Endodermal cell (in vitro differentiated cells): ENCODE results near the gene UTP11. TPM values are rescaled to one million over a fixed set of nuclear protein-coding genes. Genes with fewer than 3 reads are reported as not detected.

Source experiments
- DNase-seq: peaks from one replicate; pipeline ENCODE4 v3.0.0-alpha.2; 2017
- H3K27ac ChIP-seq: 2 replicates; pipeline ENCODE4 v1.5.1; 2013; ENCODE audit warnings: mild to moderate bottlenecking, low read depth, low read length, moderate library complexity
- H3K27me3 ChIP-seq: 2 replicates; pipeline ENCODE4 v1.6.1; 2013; ENCODE audit warnings: mild to moderate bottlenecking, low read length, moderate library complexity; ENCODE audit not compliant: insufficient read depth, control insufficient read depth, poor library complexity, severe bottlenecking
- H3K36me3 ChIP-seq: 2 replicates; pipeline ENCODE4 v1.7.0; 2013; ENCODE audit warnings: mild to moderate bottlenecking, low read length, moderate library complexity; ENCODE audit not compliant: control insufficient read depth, insufficient read depth
- H3K4me1 ChIP-seq: one replicate; pipeline ENCODE4 v1.7.0; 2013; ENCODE audit warnings: low read length; ENCODE audit not compliant: control insufficient read depth, insufficient read depth
- H3K4me3 ChIP-seq: 2 replicates; pipeline ENCODE4 v1.5.1; 2013; ENCODE audit warnings: mild to moderate bottlenecking, low read length, moderate library complexity
- H3K9ac ChIP-seq: 2 replicates; pipeline ENCODE4 v1.6.1; 2013; ENCODE audit warnings: mild to moderate bottlenecking, low read length, moderate library complexity; ENCODE audit not compliant: poor library complexity, severe bottlenecking; ENCODE audit errors: extremely low read depth
- H3K9me3 ChIP-seq: 2 replicates; pipeline ENCODE4 v1.6.1; 2013; ENCODE audit warnings: mild to moderate bottlenecking, low read length, moderate library complexity; ENCODE audit not compliant: control insufficient read depth
- H3K27ac Mint-ChIP-seq: 2 replicates; pipeline ENCODE4 v1.8.0; 2020; ENCODE audit warnings: mixed read lengths
- H3K27me3 Mint-ChIP-seq: 2 replicates; pipeline ENCODE4 v1.8.0; 2021; ENCODE audit warnings: mild to moderate bottlenecking, mixed read lengths; ENCODE audit not compliant: insufficient read depth
- H3K36me3 Mint-ChIP-seq: 2 replicates; pipeline ENCODE4 v1.8.0; 2020; ENCODE audit warnings: low read depth, mixed read lengths
- H3K4me1 Mint-ChIP-seq: 2 replicates; pipeline ENCODE4 v1.8.0; 2020; ENCODE audit warnings: mixed read lengths
- H3K4me3 Mint-ChIP-seq: 2 replicates; pipeline ENCODE4 v1.8.0; 2020; ENCODE audit warnings: mild to moderate bottlenecking, moderate library complexity, mixed read lengths
- H3K9me3 Mint-ChIP-seq: 2 replicates; pipeline ENCODE4 v1.8.0; 2020; ENCODE audit warnings: mild to moderate bottlenecking, mixed read lengths
- CTCF ChIP-seq: fragments of 200-600 bp; sonication (generic); conservative IDR thresholded peaks from 2 replicates; pipeline ENCODE4 v1.5.0; 2021; ENCODE audit warnings: antibody characterized with exemption, mild to moderate bottlenecking
- WGBS, 2 experiments: methylation state at CpG; one replicate each; pipeline versions ENCODE4 v1.1.5 to v1.1.7; 2013; ENCODE audit warnings: missing lambda C conversion rate in 2 of 2, mixed read lengths in 1 of 2; ENCODE audit not compliant: insufficient coverage in 1 of 2, insufficient read length in 1 of 2; 5-methylcytosine and 5-hydroxymethylcytosine counted together
- total RNA-seq, 2 donors: library from RNA; stranded (reverse); fragmentation: NEBNext Ultra II Directional in 1 of 2; extraction: Animal tissue kit (Norgen Biotek cat#: 25700) in 1 of 2; gene quantifications; 2 replicates in 1 of 2; 3 replicates in 1 of 2; pipeline ENCODE4 v1.2.1, GENCODE V29; 2021

UTP11 gene
- total RNA-seq, 2 donors from 2014 or later: 40.9 to 46.3 TPM

GRCh38 chr1:38055398-38055797, 42.9 kb downstream of the UTP11 start:
- peaks cover 9% of the 10 kb centered on the region for H3K27me3 ChIP-seq
- no peak for TF ChIP-seq CTCF
- no peak overlapping the region for H3K27ac ChIP-seq
- H3K4me1 ChIP-seq: no peaks in the 10 kb centered on the region
- no peak for DNase-seq
- H3K36me3 ChIP-seq: no peaks in the 10 kb centered on the region
- no peak overlapping the region for H3K27ac Mint-ChIP-seq
- no peak overlapping the region for H3K4me3 ChIP-seq
- no peaks in the 10 kb centered on the region for H3K9me3 ChIP-seq
- peaks cover 19% of the 10 kb centered on the region for H3K27me3 Mint-ChIP-seq
- peaks cover 6% of the 10 kb centered on the region for H3K4me1 Mint-ChIP-seq
- 60 to 76% methylated on average over 2 to 3 of the region's 3 CpGs for WGBS, 2 experiments
- no peak overlapping the region for H3K9ac ChIP-seq
- H3K9me3 Mint-ChIP-seq: no peaks in the 10 kb centered on the region
- no peak overlapping the region for H3K4me3 Mint-ChIP-seq
- H3K36me3 Mint-ChIP-seq: no peaks in the 10 kb centered on the region

DNA sequence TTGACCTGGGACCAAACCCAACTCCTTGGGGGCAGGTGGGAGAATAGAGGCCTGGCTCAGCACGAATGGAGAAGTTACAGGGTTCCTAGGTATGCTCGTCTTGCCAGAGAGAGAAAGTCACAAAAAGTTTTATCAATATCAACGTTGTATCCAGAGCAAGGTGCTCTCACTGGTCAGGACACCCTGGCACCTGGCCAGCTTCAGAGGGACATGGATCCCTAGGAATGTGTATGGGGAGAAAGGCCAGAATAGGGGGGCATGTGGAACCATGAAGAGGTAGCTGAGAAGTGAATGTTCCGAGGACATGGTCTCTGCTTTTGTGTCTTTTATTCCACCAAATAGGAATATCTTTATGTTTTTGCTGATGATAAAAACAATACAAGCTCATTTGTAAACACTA, 43.4 kb downstream of the UTP11 start:
- no peaks in the 10 kb centered on the region for H3K36me3 ChIP-seq
- H3K27ac ChIP-seq: no peak overlapping the region
- H3K4me1 ChIP-seq: no peaks in the 10 kb centered on the region
- H3K27ac Mint-ChIP-seq: no peak overlapping the region
- DNase-seq: no peak
- 78 to 90% methylated on average over 3 of the region's 4 CpGs for WGBS, 2 experiments
- H3K36me3 Mint-ChIP-seq: no peaks in the 10 kb centered on the region
- no peak for TF ChIP-seq CTCF
- H3K27me3 Mint-ChIP-seq: peaks cover 18% of the 10 kb centered on the region
- H3K9me3 ChIP-seq: no peaks in the 10 kb centered on the region
- no peaks in the 10 kb centered on the region for H3K9me3 Mint-ChIP-seq
- peaks cover 6% of the 10 kb centered on the region for H3K4me1 Mint-ChIP-seq
- no peak overlapping the region for H3K9ac ChIP-seq
- no peak overlapping the region for H3K4me3 ChIP-seq
- H3K27me3 ChIP-seq: peaks cover 9% of the 10 kb centered on the region
- no peak overlapping the region for H3K4me3 Mint-ChIP-seq

- no peak for DNase-seq
- Histone ChIP-seq H3K4me1 (no peaks in the 10 kb centered on the region), H3K9me3 (no peaks in the 10 kb centered on the region), H3K36me3 (no peaks in the 10 kb centered on the region), H3K27ac (no peak overlapping the region), H3K27me3 (peaks cover 9% of the 10 kb centered on the region), H3K4me3 (no peak overlapping the region), H3K9ac (no peak overlapping the region)
- Mint-ChIP-seq H3K36me3 (no peaks in the 10 kb centered on the region), H3K4me3 (no peak overlapping the region), H3K27me3 (peaks cover 6% of the 10 kb centered on the region), H3K9me3 (no peaks in the 10 kb centered on the region), H3K4me1 (peaks cover 6% of the 10 kb centered on the region), H3K27ac (no peak overlapping the region)
- TF ChIP-seq CTCF: no peak
- 85% methylated on average over 6 of the region's 6 CpGs; no CpG with 5 or more reads in 1 of the 2 experiments for WGBS, 2 experiments
Measured at GRCh38 chr1:38059635-38060250, 47.2 kb downstream of the UTP11 start.
